ENCODE measurements around the gene FAM222B.

Gene FAM222B

GRCh38 chr17:28745786-28746411 is 96.7 kb downstream of the FAM222B start (continued):
- TF ChIP-seq ZNF692 (tag by site-specific recombination; IDR thresholded peaks at IDR 0.05) (peak; percentile 47; the same call in 1 of the 2 replicates), ZBTB20 (tag by site-specific recombination; IDR thresholded peaks at IDR 0.05) (peak; percentile 32; the same call in 1 of the 2 replicates), ZNF624 (tag by site-specific recombination; IDR thresholded peaks at IDR 0.05) (no peak), ZIC2 (tag by site-specific recombination; IDR thresholded peaks at IDR 0.05) (0 out of 2 replicates have a peak, but pooled peaks have one; percentile 5), ZBTB49 (tag by site-specific recombination; IDR thresholded peaks at IDR 0.05; ENCODE audit: low read depth) (no peak), ZNF660 (tag by site-specific recombination; IDR thresholded peaks at IDR 0.05) (no peak), ZNF341 (tag by site-specific recombination; IDR thresholded peaks at IDR 0.05; ENCODE audit: low read depth) (0 out of 2 replicates have a peak, but pooled peaks have one; percentile 5)

- no peaks in the 10 kb centered on the region for H3K9me3 ChIP-seq (ENCODE audit: control insufficient read depth, insufficient read depth, low read depth, low read length)
- peak overlapping the region; percentile 69 for H3K4me3 ChIP-seq (ENCODE audit: low read depth, low read length)
- H3K4me1 ChIP-seq (ENCODE audit: control insufficient read depth, insufficient read depth, low read length) = peaks cover 11% of the 10 kb centered on the region; the same call in 1 of the 2 replicates
- ChIA-PET CTCF (interaction anchor here (0.5 to 16.7 kb wide), 6 partner anchors 18 to 208 kb away, joined by 3 to 445 read pairs (median 4); partner anchors contain the start of genes NEK8, RPL23A and TLCD1), POLR2A (interaction anchor here (0.6 to 14.1 kb wide), 10 partner anchors 17 to 204 kb away, joined by 3 to 448 read pairs (median 4); partner anchors contain the start of genes NEK8, RPL23A and TLCD1)
- peak overlapping the region; percentile 94 for H3K27ac ChIP-seq (ENCODE audit: extremely low read depth, low read depth, low read length)
- H3K36me3 ChIP-seq (ENCODE audit: control insufficient read depth in 2 of 2, insufficient read depth in 1 of 2, low read length in 2 of 2) = peaks cover 3 to 62% of the 10 kb centered on the region in 2 experiments; a peak in 2 of 3 replicates
- TF ChIP-seq MZF1 (tag by site-specific recombination; IDR thresholded peaks at IDR 0.05; ENCODE audit: borderline replicate concordance) (no peak), ZBTB20 (tag by site-specific recombination; IDR thresholded peaks at IDR 0.05) (peak; percentile 57; the same call in 1 of the 2 replicates), ZNF394 (tag by site-specific recombination; IDR thresholded peaks at IDR 0.05; ENCODE audit: borderline replicate concordance) (peak; percentile 16; the same call in 1 of the 2 replicates), GFI1B (tag by site-specific recombination; IDR thresholded peaks at IDR 0.05) (0 out of 2 replicates have a peak, but pooled peaks have one; percentile 58), ZNF341 (tag by site-specific recombination; IDR thresholded peaks at IDR 0.05; ENCODE audit: low read depth) (peak; percentile 33), PATZ1 (tag by site-specific recombination; IDR thresholded peaks at IDR 0.05) (peak; percentile 90), FEZF1 (tag by site-specific recombination; IDR thresholded peaks at IDR 0.05) (0 out of 2 replicates have a peak, but pooled peaks have one; percentile 3), ZNF140 (tag by site-specific recombination; IDR thresholded peaks at IDR 0.05) (no peak), ZBTB17 (tag by site-specific recombination; IDR thresholded peaks at IDR 0.05) (peak; percentile 94), ZNF449 (tag by site-specific recombination; IDR thresholded peaks at IDR 0.05) (no peak), SETDB1 (IDR thresholded peaks at IDR 0.05; ENCODE audit: insufficient read length, low read length) (no peak), ZNF488 (tag by site-specific recombination; IDR thresholded peaks at IDR 0.05) (no peak), ZNF214 (tag by site-specific recombination; IDR thresholded peaks at IDR 0.05; ENCODE audit: borderline replicate concordance) (no peak), EGR2 (tag by site-specific recombination; IDR thresholded peaks at IDR 0.05; ENCODE audit: low read depth) (peak; percentile 60), ZFHX2 (tag by site-specific recombination; conservative IDR thresholded peaks at IDR 0.05) (peak; percentile 69), ZBTB8A (tag by site-specific recombination; IDR thresholded peaks at IDR 0.05) (no peak), ZNF629 (tag by site-specific recombination; IDR thresholded peaks at IDR 0.05) (no peak), ZSCAN5A (tag by site-specific recombination; IDR thresholded peaks at IDR 0.05) (no peak), OVOL3 (tag by site-specific recombination; IDR thresholded peaks at IDR 0.05) (no peak)
Observed at GRCh38 chr17:28744972-28745785, 97.4 kb downstream of the FAM222B start.

All from HEK293 (cell line).